Sigmoid colon (tissue), 4 donors: Measurements from ENCODE around the gene TMEM140.

Experiments
- CTCF ChIP-seq, 4 experiments: fragments of 450-650 bp in 3 of 4; fragments of 200-600 bp in 1 of 4; IDR thresholded peaks; one replicate each; pipeline ENCODE4 v1.5.1; 2016 to 2019; ENCODE audit warnings: antibody characterized with exemption in 4 of 4, mild to moderate bottlenecking in 3 of 4, moderate library complexity in 2 of 4
- EP300 ChIP-seq, 4 donors: sonication (generic); formaldehyde crosslinking; IDR thresholded peaks; one replicate each; pipeline ENCODE4 v1.6.1; 2017; ENCODE audit warnings: antibody characterized with exemption in 4 of 4
- POLR2A ChIP-seq, 2 donors: fragments of 450-650 bp; IDR thresholded peaks; one replicate each; pipeline ENCODE4 v1.6.1; 2016; ENCODE audit warnings: antibody characterized with exemption in 2 of 2, mild to moderate bottlenecking in 2 of 2, moderate library complexity in 2 of 2
- POLR2AphosphoS5 ChIP-seq, 4 donors: sonication (generic); formaldehyde crosslinking; IDR thresholded peaks; one replicate each; pipeline ENCODE4 v1.6.1; 2017; ENCODE audit warnings: antibody characterized with exemption in 4 of 4

- TF ChIP-seq CTCF (IDR thresholded peaks at IDR 0.05) (no peak), POLR2AphosphoS5 (IDR thresholded peaks at IDR 0.05) (no peak), POLR2A (IDR thresholded peaks at IDR 0.05) (no peak), EP300 (IDR thresholded peaks at IDR 0.05) (no peak)
These were observed 28.1 kb downstream of the TMEM140 start for GRCh38 chr7:135175931-135176330.
